ENCODE data around the gene PFN3.

DNA sequence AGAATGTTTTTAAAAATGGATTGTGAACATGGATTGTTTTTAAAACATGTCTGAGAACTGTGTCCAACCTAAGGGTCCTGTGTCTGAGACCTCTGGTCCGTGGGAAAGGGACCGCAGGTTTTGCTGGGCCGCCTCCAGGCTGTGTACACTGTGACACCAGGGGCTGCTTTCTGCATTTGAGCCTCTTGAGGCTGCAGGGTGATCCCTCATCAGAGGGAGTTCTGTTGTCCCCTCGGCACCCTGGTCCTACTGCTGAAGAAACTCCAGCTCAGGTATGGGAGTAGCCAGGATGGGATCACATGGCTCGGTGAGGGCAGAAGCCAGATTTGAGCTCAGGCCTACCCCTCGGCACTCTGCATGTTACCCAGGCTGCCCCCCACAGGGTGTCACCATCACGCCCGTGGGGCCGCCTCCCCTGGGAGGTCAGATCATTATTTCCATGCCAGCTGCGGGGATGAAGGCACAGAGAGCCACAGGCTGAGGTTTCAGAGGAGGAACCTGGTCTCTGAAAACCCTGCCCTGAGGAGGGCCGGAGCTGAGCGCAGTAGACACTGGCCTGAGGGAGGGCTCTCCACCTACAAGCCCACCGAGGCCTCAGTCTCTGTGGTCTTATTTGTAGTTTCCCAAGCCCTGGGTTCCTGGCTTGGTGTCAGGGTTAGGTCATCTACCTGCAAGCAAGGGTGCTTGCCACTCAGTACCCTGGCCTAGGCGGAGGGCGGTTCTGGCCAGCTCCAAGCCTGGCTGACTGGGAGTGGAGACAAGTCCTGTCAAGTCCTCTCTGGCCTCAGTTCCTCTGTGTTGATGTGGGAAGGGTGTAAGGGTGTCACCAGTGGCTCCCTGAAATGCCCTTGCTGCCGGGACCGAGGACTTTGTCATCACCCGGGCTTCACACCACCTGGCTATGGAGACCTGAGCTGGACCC is 48.9 kb upstream of the PFN3 start:
- TF ChIP-seq, protein P1, sequence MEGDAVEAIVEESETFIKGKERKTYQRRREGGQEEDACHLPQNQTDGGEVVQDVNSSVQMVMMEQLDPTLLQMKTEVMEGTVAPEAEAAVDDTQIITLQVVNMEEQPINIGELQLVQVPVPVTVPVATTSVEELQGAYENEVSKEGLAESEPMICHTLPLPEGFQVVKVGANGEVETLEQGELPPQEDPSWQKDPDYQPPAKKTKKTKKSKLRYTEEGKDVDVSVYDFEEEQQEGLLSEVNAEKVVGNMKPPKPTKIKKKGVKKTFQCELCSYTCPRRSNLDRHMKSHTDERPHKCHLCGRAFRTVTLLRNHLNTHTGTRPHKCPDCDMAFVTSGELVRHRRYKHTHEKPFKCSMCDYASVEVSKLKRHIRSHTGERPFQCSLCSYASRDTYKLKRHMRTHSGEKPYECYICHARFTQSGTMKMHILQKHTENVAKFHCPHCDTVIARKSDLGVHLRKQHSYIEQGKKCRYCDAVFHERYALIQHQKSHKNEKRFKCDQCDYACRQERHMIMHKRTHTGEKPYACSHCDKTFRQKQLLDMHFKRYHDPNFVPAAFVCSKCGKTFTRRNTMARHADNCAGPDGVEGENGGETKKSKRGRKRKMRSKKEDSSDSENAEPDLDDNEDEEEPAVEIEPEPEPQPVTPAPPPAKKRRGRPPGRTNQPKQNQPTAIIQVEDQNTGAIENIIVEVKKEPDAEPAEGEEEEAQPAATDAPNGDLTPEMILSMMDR (IDR thresholded peaks at IDR 0.05; ENCODE audit: low read depth, low read length), result no peak
- TF ChIP-seq EZH2phosphoT487 (IDR thresholded peaks at IDR 0.05; ENCODE audit: low read depth), result no peak

Measured in OCI-LY3 (cell line).